Measurements from ENCODE around the gene TJP2.

Gene TJP2

DNA sequence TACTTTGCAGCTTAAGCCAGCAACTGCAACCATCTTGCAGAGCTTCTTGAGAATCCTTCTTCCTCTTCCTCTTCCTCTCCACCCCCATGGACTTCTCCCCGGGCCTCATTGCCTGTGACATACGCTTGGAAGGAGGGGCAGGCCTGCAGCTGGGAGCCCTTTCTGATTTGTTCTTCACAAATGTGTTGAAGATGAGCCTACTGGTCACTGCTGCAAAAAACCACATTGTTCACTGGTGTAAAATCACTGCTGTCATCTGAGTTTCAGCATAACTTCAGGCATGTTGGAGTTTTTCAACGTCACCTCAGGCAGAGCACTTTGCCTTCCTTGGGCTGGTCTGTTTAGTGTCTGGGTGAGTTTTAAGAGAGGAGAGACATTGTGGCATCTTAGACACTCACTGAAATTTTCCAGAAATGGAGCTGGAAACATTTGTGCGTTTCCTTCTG lies 7.9 kb downstream of the TJP2 start:
- peaks cover 6% of the 10 kb centered on the region for H3K36me3 ChIP-seq (ENCODE audit: insufficient read depth, insufficient read length, low read length)
- no peak for DNase-seq (ENCODE audit: low read depth, low spot score)
- no peak overlapping the region for H3K9ac ChIP-seq (ENCODE audit: insufficient read length, low read depth)
- TF ChIP-seq YY1 (IDR thresholded peaks at IDR 0.05; ENCODE audit: insufficient read depth, insufficient read length) (no peak), ZNF274 (IDR thresholded peaks at IDR 0.05; ENCODE audit: low read depth, low read length) (no peak), SUZ12 (IDR thresholded peaks at IDR 0.05; ENCODE audit: extremely low read depth, insufficient read depth, insufficient read length) (no peak)
- H3K4me1 ChIP-seq (ENCODE audit: insufficient read depth, insufficient read length) = no peaks in the 10 kb centered on the region
- no peaks in the 10 kb centered on the region for H3K27me3 ChIP-seq (ENCODE audit: insufficient read depth, insufficient read length)
- H3K4me3 ChIP-seq (ENCODE audit: insufficient read length, low read depth) = no peak overlapping the region
- H3K9me3 ChIP-seq (ENCODE audit: insufficient read depth, low read length) = no peaks in the 10 kb centered on the region

DNA sequence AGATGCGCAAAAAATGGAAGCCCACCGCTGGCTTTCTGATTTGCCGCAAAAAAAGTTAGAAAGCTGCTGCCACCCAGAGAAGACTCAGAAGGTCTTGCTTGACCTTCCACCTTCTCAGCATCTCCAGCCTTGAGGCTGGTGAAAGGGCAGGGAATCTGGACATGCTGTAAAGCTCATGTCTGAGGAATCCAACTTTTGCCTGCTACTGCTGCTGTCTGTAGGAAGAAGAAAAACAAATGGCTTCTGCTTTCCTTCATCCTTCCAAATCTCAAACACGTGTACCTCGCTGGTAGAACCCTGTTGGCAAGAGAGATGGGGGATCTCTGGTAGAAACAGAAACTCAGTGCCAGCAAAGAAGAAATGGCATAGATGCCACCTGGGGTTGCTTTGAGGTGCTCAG lies 10.2 kb downstream of the TJP2 start:
- DNase-seq (ENCODE audit: low read depth, low spot score) = no peak
- no peaks in the 10 kb centered on the region for H3K4me1 ChIP-seq (ENCODE audit: insufficient read depth, insufficient read length)

DNA sequence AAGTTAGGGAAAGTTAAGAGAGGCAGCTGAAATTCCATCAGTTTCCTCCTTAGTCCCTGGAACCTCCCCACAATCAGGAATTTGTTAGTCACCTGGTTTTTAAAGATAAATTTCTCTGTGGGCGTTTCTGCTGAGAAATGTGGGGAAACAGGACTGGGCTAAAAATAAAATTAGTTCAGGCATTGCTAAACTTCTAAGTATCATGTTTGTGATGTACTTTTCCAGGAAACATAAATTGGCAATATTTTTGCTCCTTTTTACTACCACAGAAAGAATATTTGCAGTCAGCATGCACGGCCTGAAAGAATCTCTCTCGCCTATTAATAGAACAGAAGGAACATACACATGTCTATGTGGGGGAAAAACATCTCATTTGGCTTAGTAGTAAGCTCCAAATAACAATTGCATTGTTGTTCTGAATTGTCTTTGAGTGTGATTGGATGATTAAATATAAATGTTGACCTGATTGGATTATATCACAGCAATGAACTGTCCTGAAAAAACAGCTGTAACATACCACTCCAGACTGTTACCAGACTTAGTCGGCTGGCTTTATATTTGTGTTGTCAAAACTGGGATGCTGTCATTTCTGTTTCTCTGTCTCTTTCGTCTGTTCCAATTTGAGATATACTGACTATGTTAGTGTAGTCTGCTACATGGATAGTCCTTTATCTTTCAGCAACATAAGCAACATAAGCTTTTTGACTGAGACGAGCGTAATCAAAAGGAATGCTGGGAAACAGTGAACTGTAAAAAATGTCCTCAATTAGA lies 12.9 kb downstream of the TJP2 start:
- no peak overlapping the region for H3K9ac ChIP-seq (ENCODE audit: insufficient read length, low read depth)
- H3K4me1 ChIP-seq (ENCODE audit: insufficient read depth, insufficient read length) = no peaks in the 10 kb centered on the region
- TF ChIP-seq SUZ12 (IDR thresholded peaks at IDR 0.05; ENCODE audit: extremely low read depth, insufficient read depth, insufficient read length) = no peak
- no peak for TF ChIP-seq ZNF274 (IDR thresholded peaks at IDR 0.05; ENCODE audit: low read depth, low read length)
- TF ChIP-seq YY1 (IDR thresholded peaks at IDR 0.05; ENCODE audit: insufficient read depth, insufficient read length) = no peak
- no peak overlapping the region for H3K4me3 ChIP-seq (ENCODE audit: insufficient read length, low read depth)
- no peaks in the 10 kb centered on the region for H3K27me3 ChIP-seq (ENCODE audit: insufficient read depth, insufficient read length)
- H3K36me3 ChIP-seq (ENCODE audit: insufficient read depth, insufficient read length, low read length) = peaks cover 5% of the 10 kb centered on the region
- H3K9me3 ChIP-seq (ENCODE audit: insufficient read depth, low read length) = no peaks in the 10 kb centered on the region
- no peak for DNase-seq (ENCODE audit: low read depth, low spot score)

More for the DNA sequence above, 10.2 kb downstream of the TJP2 start:
- no peak overlapping the region for H3K4me3 ChIP-seq (ENCODE audit: insufficient read length, low read depth)
- no peaks in the 10 kb centered on the region for H3K27me3 ChIP-seq (ENCODE audit: insufficient read depth, insufficient read length)
- no peak overlapping the region for H3K9ac ChIP-seq (ENCODE audit: insufficient read length, low read depth)
- H3K36me3 ChIP-seq (ENCODE audit: insufficient read depth, insufficient read length, low read length) = peaks cover 6% of the 10 kb centered on the region
- no peaks in the 10 kb centered on the region for H3K9me3 ChIP-seq (ENCODE audit: insufficient read depth, low read length)
- TF ChIP-seq ZNF274 (IDR thresholded peaks at IDR 0.05; ENCODE audit: low read depth, low read length) (no peak), SUZ12 (IDR thresholded peaks at IDR 0.05; ENCODE audit: extremely low read depth, insufficient read depth, insufficient read length) (no peak), YY1 (IDR thresholded peaks at IDR 0.05; ENCODE audit: insufficient read depth, insufficient read length) (no peak)

DNA sequence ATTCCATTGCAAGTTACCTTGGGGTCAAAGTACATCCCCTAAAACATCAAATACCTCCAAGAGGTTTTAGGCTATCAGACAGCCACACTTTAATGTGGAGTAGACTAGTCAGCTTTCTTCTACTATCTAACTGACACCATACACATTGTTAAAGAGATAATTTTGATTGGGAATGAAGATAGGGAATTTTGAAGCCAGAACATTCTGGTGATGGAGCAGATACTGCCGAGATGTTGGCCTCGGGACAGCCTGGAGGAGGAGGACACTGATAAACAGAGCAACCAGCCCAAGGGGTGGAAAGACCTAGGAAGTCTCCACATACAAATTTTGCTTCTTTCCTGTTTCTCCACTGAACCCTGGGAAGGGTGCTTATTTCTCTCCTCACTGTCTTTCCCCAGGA lies 14.9 kb downstream of the TJP2 start:
- H3K36me3 ChIP-seq (ENCODE audit: insufficient read depth, insufficient read length, low read length) = no peaks in the 10 kb centered on the region
- H3K4me1 ChIP-seq (ENCODE audit: insufficient read depth, insufficient read length) = no peaks in the 10 kb centered on the region
- H3K9ac ChIP-seq (ENCODE audit: insufficient read length, low read depth) = no peak overlapping the region
- H3K27me3 ChIP-seq (ENCODE audit: insufficient read depth, insufficient read length) = no peaks in the 10 kb centered on the region
- H3K9me3 ChIP-seq (ENCODE audit: insufficient read depth, low read length) = no peaks in the 10 kb centered on the region
- DNase-seq (ENCODE audit: low read depth, low spot score) = no peak
- H3K4me3 ChIP-seq (ENCODE audit: insufficient read length, low read depth) = no peak overlapping the region
- no peak for TF ChIP-seq SUZ12 (IDR thresholded peaks at IDR 0.05; ENCODE audit: extremely low read depth, insufficient read depth, insufficient read length)

DNA sequence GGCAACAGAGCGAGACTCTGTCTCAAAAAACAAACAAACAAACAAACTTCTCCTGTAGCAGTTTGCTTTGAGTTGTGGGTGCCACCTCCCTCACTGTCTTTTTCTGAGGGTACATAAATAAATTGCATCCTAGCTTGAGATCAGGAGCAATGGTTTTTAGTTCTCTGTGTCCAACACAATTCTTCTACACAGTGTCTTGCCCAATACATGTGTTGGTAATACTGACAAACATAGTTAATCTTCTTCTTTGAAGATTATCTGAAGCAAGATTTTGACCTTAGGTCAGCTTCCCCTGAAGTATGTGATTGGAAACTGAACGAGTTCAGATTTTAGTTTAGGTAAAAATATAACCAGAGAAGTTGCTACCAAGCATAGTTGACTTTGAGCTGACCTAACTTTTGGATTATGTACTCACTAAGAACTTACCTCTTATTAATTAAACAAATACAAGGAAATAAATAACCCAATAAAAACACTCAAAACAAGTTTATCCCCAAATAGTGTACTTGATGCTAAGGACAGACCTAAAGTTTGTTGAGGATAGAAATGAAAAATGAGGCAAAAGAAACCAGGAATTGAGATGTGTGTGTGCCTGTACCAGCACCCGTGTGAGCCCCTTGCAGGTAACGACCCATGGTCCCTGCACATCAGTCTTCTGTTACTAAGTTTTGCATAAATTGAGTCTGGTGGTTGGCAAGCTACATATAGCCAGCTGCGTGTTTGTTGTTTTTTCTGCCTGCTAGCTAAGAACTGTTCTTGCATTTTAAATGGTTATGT lies 16.2 kb downstream of the TJP2 start:
- Histone ChIP-seq H3K36me3 (ENCODE audit: insufficient read depth, insufficient read length, low read length) (no peaks in the 10 kb centered on the region), H3K4me1 (ENCODE audit: insufficient read depth, insufficient read length) (no peaks in the 10 kb centered on the region), H3K9ac (ENCODE audit: insufficient read length, low read depth) (no peak overlapping the region), H3K9me3 (ENCODE audit: insufficient read depth, low read length) (no peaks in the 10 kb centered on the region), H3K27me3 (ENCODE audit: insufficient read depth, insufficient read length) (no peaks in the 10 kb centered on the region), H3K4me3 (ENCODE audit: insufficient read length, low read depth) (no peak overlapping the region)
- DNase-seq (ENCODE audit: low read depth, low spot score) = no peak
- TF ChIP-seq SUZ12 (IDR thresholded peaks at IDR 0.05; ENCODE audit: extremely low read depth, insufficient read depth, insufficient read length) (no peak), YY1 (IDR thresholded peaks at IDR 0.05; ENCODE audit: insufficient read depth, insufficient read length) (no peak), ZNF274 (IDR thresholded peaks at IDR 0.05; ENCODE audit: low read depth, low read length) (no peak)

DNA sequence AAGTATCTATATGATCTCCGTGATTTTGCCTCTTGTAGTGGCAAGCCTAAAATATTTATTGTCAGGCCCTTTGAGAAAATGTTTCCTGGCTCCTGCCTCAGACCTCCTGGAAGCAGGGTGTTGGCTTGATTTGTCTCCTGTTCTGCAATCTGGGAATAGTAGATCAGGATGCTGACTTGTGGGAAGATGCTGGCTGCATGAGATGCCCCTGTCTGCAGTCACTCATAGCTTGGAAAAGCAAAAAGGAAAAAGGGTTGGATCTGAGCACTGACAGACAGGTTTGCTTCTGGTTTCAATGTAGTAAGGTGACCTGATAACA lies 16.7 kb downstream of the TJP2 start:
- H3K4me3 ChIP-seq (ENCODE audit: insufficient read length, low read depth) = no peak overlapping the region
- no peak overlapping the region for H3K9ac ChIP-seq (ENCODE audit: insufficient read length, low read depth)
- H3K36me3 ChIP-seq (ENCODE audit: insufficient read depth, insufficient read length, low read length) = no peaks in the 10 kb centered on the region
- no peaks in the 10 kb centered on the region for H3K9me3 ChIP-seq (ENCODE audit: insufficient read depth, low read length)
- TF ChIP-seq ZNF274 (IDR thresholded peaks at IDR 0.05; ENCODE audit: low read depth, low read length) (no peak), SUZ12 (IDR thresholded peaks at IDR 0.05; ENCODE audit: extremely low read depth, insufficient read depth, insufficient read length) (no peak), YY1 (IDR thresholded peaks at IDR 0.05; ENCODE audit: insufficient read depth, insufficient read length) (no peak)
- no peaks in the 10 kb centered on the region for H3K4me1 ChIP-seq (ENCODE audit: insufficient read depth, insufficient read length)
- DNase-seq (ENCODE audit: low read depth, low spot score) = no peak
- no peaks in the 10 kb centered on the region for H3K27me3 ChIP-seq (ENCODE audit: insufficient read depth, insufficient read length)

DNA sequence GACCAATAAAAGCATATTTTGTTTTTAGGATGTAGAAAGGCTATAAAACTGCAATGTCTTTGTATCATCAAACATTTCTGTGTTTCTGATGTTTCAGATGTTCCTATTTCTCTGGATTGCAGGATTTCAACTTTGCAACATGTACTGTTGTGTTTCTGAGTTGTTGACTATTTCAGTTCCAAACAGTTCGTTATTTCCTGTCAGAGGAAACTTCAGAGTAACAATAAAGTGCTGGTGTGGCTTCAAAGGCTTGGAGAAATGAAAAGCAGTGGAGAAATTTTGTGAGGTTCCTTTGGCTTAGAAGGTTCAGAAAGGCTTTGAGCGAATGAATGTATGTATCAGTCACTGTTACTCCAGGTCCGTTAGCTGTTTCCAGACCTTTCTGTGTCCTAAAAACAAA lies 17.2 kb downstream of the TJP2 start:
- no peak overlapping the region for H3K9ac ChIP-seq (ENCODE audit: insufficient read length, low read depth)
- no peaks in the 10 kb centered on the region for H3K9me3 ChIP-seq (ENCODE audit: insufficient read depth, low read length)
- TF ChIP-seq ZNF274 (IDR thresholded peaks at IDR 0.05; ENCODE audit: low read depth, low read length) (no peak), YY1 (IDR thresholded peaks at IDR 0.05; ENCODE audit: insufficient read depth, insufficient read length) (no peak), SUZ12 (IDR thresholded peaks at IDR 0.05; ENCODE audit: extremely low read depth, insufficient read depth, insufficient read length) (no peak)
- H3K4me3 ChIP-seq (ENCODE audit: insufficient read length, low read depth) = no peak overlapping the region
- no peak for DNase-seq (ENCODE audit: low read depth, low spot score)
- no peaks in the 10 kb centered on the region for H3K4me1 ChIP-seq (ENCODE audit: insufficient read depth, insufficient read length)
- H3K27me3 ChIP-seq (ENCODE audit: insufficient read depth, insufficient read length) = no peaks in the 10 kb centered on the region
- no peaks in the 10 kb centered on the region for H3K36me3 ChIP-seq (ENCODE audit: insufficient read depth, insufficient read length, low read length)

All from NT2/D1 (cell line).